22Rv1 (cell line): Measurements from ENCODE around the gene NFATC1.

Experiments used
- CTCF ChIP-seq: fragments of 450-650 bp; IDR thresholded peaks from 2 replicates; pipeline ENCODE4 v1.5.1; 2017; ENCODE audit warnings: mild to moderate bottlenecking
- ZFX ChIP-seq: fragments of 450-650 bp; IDR thresholded peaks from 2 replicates; pipeline ENCODE4 v1.6.1; 2017; ENCODE audit warnings: antibody characterized with exemption, borderline replicate concordance

GRCh38 chr18:79372991-79373390 lies 22.7 kb upstream of the NFATC1 start:
- TF ChIP-seq CTCF (no peak), ZFX (no peak)
